Smooth muscle cell (in vitro differentiated cells): ENCODE measurements around the gene TBC1D22A. TPM values are rescaled to one million over a fixed set of nuclear protein-coding genes. Genes with fewer than 3 reads are reported as not detected.

Source experiments
- DNase-seq: peaks from one replicate; lab custom pipeline; 2025; ENCODE audit not compliant: unreplicated experiment; lab: John Stamatoyannopoulos, UW
- H2AFZ ChIP-seq: fragments of 200-600 bp; sonication (generic); 2 replicates; pipeline ENCODE4 v1.6.0; 2016; ENCODE audit warnings: antibody characterized with exemption, low read depth, mild to moderate bottlenecking
- H3F3A ChIP-seq: fragments of 200-600 bp; sonication (generic); 2 replicates; pipeline ENCODE4 v1.6.0; 2017; ENCODE audit warnings: antibody characterized with exemption, low read depth
- H3K27ac ChIP-seq: fragments of 200-600 bp; sonication (generic); 2 replicates; pipeline ENCODE4 v1.5.1; 2016; ENCODE audit warnings: low read depth, mild to moderate bottlenecking
- H3K27me3 ChIP-seq: fragments of 200-600 bp; sonication (generic); 2 replicates; pipeline ENCODE4 v1.6.1; 2016; ENCODE audit warnings: low read depth, mild to moderate bottlenecking
- H3K36me3 ChIP-seq: fragments of 200-600 bp; sonication (generic); 2 replicates; pipeline ENCODE4 v1.5.1; 2016; ENCODE audit warnings: low read depth
- H3K4me1 ChIP-seq: fragments of 200-600 bp; sonication (generic); 2 replicates; pipeline ENCODE4 v1.5.1; 2016; ENCODE audit warnings: low read depth
- H3K4me2 ChIP-seq: fragments of 200-600 bp; sonication (generic); 2 replicates; pipeline ENCODE4 v1.6.0; 2016; ENCODE audit warnings: mild to moderate bottlenecking
- H3K4me3 ChIP-seq: fragments of 200-600 bp; sonication (generic); 2 replicates; pipeline ENCODE4 v1.5.1; 2016; ENCODE audit warnings: mild to moderate bottlenecking
- H3K79me2 ChIP-seq: fragments of 200-600 bp; sonication (generic); 2 replicates; pipeline ENCODE4 v1.6.0; 2016; ENCODE audit warnings: low read depth, mild to moderate bottlenecking
- H3K9ac ChIP-seq: fragments of 200-600 bp; sonication (generic); 2 replicates; pipeline ENCODE4 v1.6.0; 2016; ENCODE audit warnings: low read depth
- H3K9me3 ChIP-seq: fragments of 200-600 bp; sonication (generic); replicated peaks from 2 replicates; pipeline ENCODE4 v1.5.1; 2016; ENCODE audit warnings: low read depth
- H4K20me1 ChIP-seq: fragments of 200-600 bp; sonication (generic); 2 replicates; pipeline ENCODE4 v1.6.0; 2016; ENCODE audit warnings: low read depth
- WGBS: methylation state at CpG from one replicate; pipeline ENCODE4 v1.1.7; 2016; ENCODE audit warnings: low lambda C conversion rate; 5-methylcytosine and 5-hydroxymethylcytosine counted together
- polyA plus RNA-seq: library from polyadenylated mRNA; unstranded; fragments of >200 nt; fragmentation: Nextera tagmentation; extraction: Ambion mirVana; gene quantifications from 2 replicates; pipeline ENCODE4 v1.2.1, GENCODE V29; 2016
- total RNA-seq: library from RNA; depleted of rRNA; stranded (reverse); fragments of >200 nt; gene quantifications from 2 replicates; pipeline ENCODE4 v1.2.3, GENCODE V29; 2014
- TF ChIP-seq, protein P1 (sequence below): fragments of 200-600 bp; sonication (generic); IDR thresholded peaks from 2 replicates; pipeline ENCODE4 v1.5.1; 2017; ENCODE audit warnings: borderline replicate concordance, mild to moderate bottlenecking, antibody characterized with exemption; ENCODE audit not compliant: insufficient read depth, poor library complexity, severe bottlenecking

Gene TBC1D22A
- total and polyA plus RNA-seq, 2 experiments from 2014 or later, result 12.5 to 14.4 TPM

GRCh38 chr22:47195484-47196165 lies 433.2 kb downstream of the TBC1D22A start:
- Histone ChIP-seq H4K20me1 (no peaks in the 10 kb centered on the region), H3K27ac (no peak overlapping the region), H3F3A (no peaks in the 10 kb centered on the region), H3K79me2 (no peaks in the 10 kb centered on the region), H3K4me1 (no peaks in the 10 kb centered on the region), H3K4me3 (no peak overlapping the region), H3K27me3 (no peaks in the 10 kb centered on the region), H3K36me3 (no peaks in the 10 kb centered on the region), H3K9me3 (no peaks in the 10 kb centered on the region), H2AFZ (no peak overlapping the region), H3K4me2 (no peak overlapping the region), H3K9ac (no peak overlapping the region)
- TF ChIP-seq, protein P1, sequence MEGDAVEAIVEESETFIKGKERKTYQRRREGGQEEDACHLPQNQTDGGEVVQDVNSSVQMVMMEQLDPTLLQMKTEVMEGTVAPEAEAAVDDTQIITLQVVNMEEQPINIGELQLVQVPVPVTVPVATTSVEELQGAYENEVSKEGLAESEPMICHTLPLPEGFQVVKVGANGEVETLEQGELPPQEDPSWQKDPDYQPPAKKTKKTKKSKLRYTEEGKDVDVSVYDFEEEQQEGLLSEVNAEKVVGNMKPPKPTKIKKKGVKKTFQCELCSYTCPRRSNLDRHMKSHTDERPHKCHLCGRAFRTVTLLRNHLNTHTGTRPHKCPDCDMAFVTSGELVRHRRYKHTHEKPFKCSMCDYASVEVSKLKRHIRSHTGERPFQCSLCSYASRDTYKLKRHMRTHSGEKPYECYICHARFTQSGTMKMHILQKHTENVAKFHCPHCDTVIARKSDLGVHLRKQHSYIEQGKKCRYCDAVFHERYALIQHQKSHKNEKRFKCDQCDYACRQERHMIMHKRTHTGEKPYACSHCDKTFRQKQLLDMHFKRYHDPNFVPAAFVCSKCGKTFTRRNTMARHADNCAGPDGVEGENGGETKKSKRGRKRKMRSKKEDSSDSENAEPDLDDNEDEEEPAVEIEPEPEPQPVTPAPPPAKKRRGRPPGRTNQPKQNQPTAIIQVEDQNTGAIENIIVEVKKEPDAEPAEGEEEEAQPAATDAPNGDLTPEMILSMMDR, result no peak
- no peak for DNase-seq
- WGBS, result 87% methylated on average over 15 of the region's 15 CpGs

DNA sequence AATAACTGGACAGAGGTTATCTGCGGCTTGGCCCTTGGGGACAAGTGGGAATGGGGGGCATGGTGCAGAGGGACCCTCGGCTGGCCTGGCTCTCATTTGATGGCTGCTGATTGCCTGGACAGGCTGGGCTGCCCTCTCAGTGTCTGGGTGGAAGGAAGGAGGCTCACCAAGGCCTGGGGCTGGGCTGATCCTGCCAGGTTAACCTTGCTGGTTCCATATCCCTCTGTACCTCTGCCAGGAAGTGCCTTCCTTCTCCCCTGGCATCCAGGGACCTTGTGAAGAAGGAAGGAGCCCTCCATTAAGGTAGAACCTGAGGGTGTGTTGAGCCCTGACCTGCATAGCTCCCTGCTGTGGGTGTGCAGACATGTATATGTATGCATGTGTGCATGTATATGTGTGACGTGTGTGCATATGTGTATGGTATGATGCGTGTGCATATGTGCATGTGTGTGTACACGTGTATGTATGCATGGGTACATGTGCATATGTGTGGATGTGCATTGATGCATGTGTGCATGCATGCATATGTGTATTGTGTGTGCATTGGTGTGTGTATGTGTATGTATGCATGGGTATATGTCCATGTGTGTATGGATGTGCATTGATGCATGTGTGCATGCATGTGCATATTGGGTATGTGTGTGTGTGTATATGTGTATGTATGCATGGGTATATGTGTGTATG lies 433.9 kb downstream of the TBC1D22A start:
- Histone ChIP-seq H2AFZ (no peak overlapping the region), H3K4me3 (no peak overlapping the region), H3K9ac (no peak overlapping the region), H3K27ac (no peak overlapping the region), H3K4me1 (no peaks in the 10 kb centered on the region), H4K20me1 (no peaks in the 10 kb centered on the region), H3K9me3 (no peaks in the 10 kb centered on the region), H3K36me3 (no peaks in the 10 kb centered on the region), H3F3A (no peaks in the 10 kb centered on the region), H3K4me2 (no peak overlapping the region), H3K79me2 (no peaks in the 10 kb centered on the region), H3K27me3 (no peaks in the 10 kb centered on the region)
- no peak for DNase-seq
- WGBS, result 80% methylated on average over 5 of the region's 5 CpGs
- TF ChIP-seq, protein P1, result no peak

DNA sequence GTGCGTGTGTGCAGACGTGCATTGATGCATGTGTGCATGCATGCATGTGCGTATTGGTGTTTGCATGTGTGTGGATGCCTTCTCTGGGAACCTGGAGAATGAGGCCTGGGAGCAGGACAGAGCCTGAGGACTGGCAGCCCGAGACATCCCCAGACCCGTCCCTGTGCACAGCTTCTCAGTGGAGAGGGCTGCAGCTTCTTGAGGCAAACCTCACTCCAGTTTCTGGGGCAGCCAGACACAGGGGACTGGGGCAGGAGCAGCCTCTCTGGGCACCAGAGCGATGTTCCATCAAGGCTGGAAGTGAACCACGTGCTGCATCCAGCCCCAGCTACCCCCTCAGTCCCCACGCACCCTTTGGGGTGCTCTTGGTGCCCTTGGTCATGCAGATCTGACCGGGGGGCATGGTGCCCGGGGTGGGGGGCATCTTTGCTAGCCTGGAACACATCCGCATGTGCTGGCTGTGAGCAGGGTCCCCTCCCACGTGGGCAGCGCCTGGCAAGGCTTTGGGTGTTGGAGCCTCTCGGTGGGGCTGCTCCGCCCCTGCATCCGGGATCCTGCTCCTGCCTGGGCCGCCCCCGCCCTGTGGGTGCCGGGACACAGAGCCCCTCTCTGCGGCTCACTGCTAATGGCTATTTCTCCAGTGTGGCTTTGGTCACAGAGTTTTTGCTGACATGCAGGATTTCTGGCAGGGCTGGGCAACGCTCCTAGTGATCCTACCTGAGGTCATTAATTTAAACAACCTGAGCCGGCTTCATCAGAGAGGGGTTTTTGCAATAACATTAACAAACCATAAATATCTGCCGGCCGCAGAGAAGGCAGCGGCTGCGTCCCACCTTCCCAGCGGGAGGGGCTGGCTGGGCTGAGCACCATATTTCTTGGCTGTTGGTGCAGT lies 434.7 kb downstream of the TBC1D22A start:
- TF ChIP-seq, protein P1, result no peak
- Histone ChIP-seq H3K9me3 (no peaks in the 10 kb centered on the region), H3K27me3 (no peaks in the 10 kb centered on the region), H3K79me2 (no peaks in the 10 kb centered on the region), H3K4me3 (no peak overlapping the region), H3K27ac (no peak overlapping the region), H3K4me2 (no peak overlapping the region), H4K20me1 (no peaks in the 10 kb centered on the region), H3K36me3 (no peaks in the 10 kb centered on the region), H3F3A (no peaks in the 10 kb centered on the region), H3K4me1 (no peaks in the 10 kb centered on the region), H3K9ac (no peak overlapping the region), H2AFZ (no peak overlapping the region)
- WGBS, result 91% methylated on average over 27 of the region's 27 CpGs
- no peak for DNase-seq
